Measurements from ENCODE around the gene ZBED4. TPM values are rescaled to one million over a fixed set of nuclear protein-coding genes. Genes with fewer than 3 reads are reported as not detected.

Gene ZBED4
- total and polyA plus RNA-seq, 11 donors = 2.2 to 8.6 (median 4.9) TPM

GRCh38 chr22:49916831-49917230 is 63.2 kb downstream of the ZBED4 start:
- Histone ChIP-seq H3K4me3 (peak overlapping the region in 1 of 12 donors; percentile 92), H3K36me3 (peaks cover 0 to 39% (median 32%) of the 10 kb centered on the region in 9 donors), H3K9me3 (no peaks in the 10 kb centered on the region), H3K27ac (no peak overlapping the region), H3K4me1 (peaks cover 0 to 24% (median 17%) of the 10 kb centered on the region in 12 donors), H3K27me3 (no peaks in the 10 kb centered on the region)
- TF ChIP-seq, protein P1, sequence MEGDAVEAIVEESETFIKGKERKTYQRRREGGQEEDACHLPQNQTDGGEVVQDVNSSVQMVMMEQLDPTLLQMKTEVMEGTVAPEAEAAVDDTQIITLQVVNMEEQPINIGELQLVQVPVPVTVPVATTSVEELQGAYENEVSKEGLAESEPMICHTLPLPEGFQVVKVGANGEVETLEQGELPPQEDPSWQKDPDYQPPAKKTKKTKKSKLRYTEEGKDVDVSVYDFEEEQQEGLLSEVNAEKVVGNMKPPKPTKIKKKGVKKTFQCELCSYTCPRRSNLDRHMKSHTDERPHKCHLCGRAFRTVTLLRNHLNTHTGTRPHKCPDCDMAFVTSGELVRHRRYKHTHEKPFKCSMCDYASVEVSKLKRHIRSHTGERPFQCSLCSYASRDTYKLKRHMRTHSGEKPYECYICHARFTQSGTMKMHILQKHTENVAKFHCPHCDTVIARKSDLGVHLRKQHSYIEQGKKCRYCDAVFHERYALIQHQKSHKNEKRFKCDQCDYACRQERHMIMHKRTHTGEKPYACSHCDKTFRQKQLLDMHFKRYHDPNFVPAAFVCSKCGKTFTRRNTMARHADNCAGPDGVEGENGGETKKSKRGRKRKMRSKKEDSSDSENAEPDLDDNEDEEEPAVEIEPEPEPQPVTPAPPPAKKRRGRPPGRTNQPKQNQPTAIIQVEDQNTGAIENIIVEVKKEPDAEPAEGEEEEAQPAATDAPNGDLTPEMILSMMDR (IDR thresholded peaks at IDR 0.05) = no peak
- no peak for TF ChIP-seq POLR2A (IDR thresholded peaks at IDR 0.05)
- DNase-seq (no peak), ATAC-seq (no peak)
- 88 to 96% (median 93%) methylated on average over 11 of the region's 11 CpGs for WGBS, 4 donors
- intact Hi-C loops (cut with DNase I) = loop anchor here in 5 of 10 donors (2.0 to 10.0 kb wide), 8 partner anchors 60 to 150 kb away; partner anchors contain the start of gene ZBED4 (in 2 of the 5)

- 0 to 1% (median 0%) methylated on average over 45 to 103 of the region's 103 CpGs for WGBS, 4 donors
Observed at GRCh38 chr22:49917974-49918910, 64.6 kb downstream of the ZBED4 start, which contains the start of the genes ALG12 and CRELD2. Gene ALG12, minus strand, starts transcription at chr22:49918438. Its CDS starts 4,673 bp downstream, at chr22:49913765. Gene CRELD2, plus strand, starts transcription at chr22:49918634. Its CDS starts 136 bp downstream, at chr22:49918770.

DNA sequence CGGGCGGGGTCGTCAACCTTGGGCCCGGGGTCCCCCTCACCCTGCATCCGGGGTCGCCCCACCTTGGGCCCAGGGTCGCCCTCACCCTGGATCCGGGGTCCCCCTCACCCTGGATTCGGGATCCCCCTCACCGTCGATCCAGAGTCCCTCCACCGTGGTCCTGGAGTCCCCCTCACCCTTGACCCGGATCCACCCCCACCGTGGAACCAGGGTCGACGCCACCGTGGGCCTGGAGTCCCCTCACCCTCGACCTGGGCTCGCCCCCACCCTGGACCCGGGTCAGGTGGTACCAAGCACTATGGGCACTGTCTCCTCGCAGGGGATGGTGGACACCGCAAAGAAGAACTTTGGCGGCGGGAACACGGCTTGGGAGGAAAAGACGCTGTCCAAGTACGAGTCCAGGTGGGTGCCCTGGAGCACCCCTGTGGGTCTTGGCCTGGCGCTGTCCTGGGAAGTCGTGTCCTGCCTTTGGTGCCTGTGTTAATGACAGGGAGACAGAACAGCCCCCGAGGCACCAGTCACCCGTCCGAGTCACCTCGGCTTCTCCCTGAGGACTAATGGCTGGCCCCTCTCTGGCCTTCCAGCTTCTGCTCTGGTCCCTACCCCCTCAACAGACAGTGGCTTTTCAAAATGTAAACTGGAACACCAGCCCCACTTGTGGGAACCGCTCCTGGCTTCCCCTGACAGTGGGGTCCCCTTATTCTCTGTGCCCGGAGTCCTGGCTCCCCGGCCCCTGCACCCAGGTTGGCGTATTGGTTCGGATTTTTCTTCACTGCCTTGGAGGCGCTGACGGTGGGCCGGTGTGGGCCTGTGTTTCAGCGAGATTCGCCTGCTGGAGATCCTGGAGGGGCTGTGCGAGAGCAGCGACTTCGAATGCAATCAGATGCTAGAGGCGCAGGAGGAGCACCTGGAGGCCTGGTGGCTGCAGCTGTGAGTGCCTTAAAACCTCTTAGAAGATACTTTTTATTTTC is 65.6 kb downstream of the ZBED4 start:
- no peak for TF ChIP-seq POLR2A (IDR thresholded peaks at IDR 0.05)
- TF ChIP-seq, protein P1 (IDR thresholded peaks at IDR 0.05) = no peak

More at GRCh38 chr22:49917974-49918910, 64.6 kb downstream of the ZBED4 start, which contains the start of the genes ALG12 and CRELD2:
- no peaks in the 10 kb centered on the region for H3K27me3 ChIP-seq
- ATAC-seq = peak; percentile 97 to 99 (median 98)
- TF ChIP-seq POLR2A (IDR thresholded peaks at IDR 0.05) = peak; percentile 86 to 88
- TF ChIP-seq, protein P1 (IDR thresholded peaks at IDR 0.05) = peak in 1 of 12 donors; percentile 12
- DNase-seq = peak; percentile 99
- intact Hi-C loops (cut with DNase I) = loop anchor here in 6 of 10 donors (2.0 to 10.0 kb wide), 9 partner anchors 61 to 151 kb away; partner anchors contain the start of gene ZBED4 (in 3 of the 6)
- H3K9me3 ChIP-seq = no peaks in the 10 kb centered on the region
- H3K4me1 ChIP-seq = peaks cover 0 to 24% (median 17%) of the 10 kb centered on the region in 12 donors
- peak within 1 kb of the TSS; percentile 69 to 98 (median 88) for H3K4me3 ChIP-seq
- peaks cover 0 to 32% (median 21%) of the 10 kb centered on the region in 9 donors for H3K36me3 ChIP-seq
- H3K27ac ChIP-seq = peak within 1 kb of the TSS; percentile 60 to 99 (median 96)

More for the DNA sequence above, 65.6 kb downstream of the ZBED4 start:
- intact Hi-C loops (cut with DNase I) = loop anchor here in 6 of 10 donors (2.0 to 10.0 kb wide), 8 partner anchors 62 to 152 kb away; partner anchors contain the start of gene ZBED4 (in 3 of the 6)
- H3K4me3 ChIP-seq = peak overlapping the region; percentile 69 to 98 (median 88)
- no peak for ATAC-seq
- no peak for DNase-seq
- H3K9me3 ChIP-seq = no peaks in the 10 kb centered on the region
- 39 to 54% (median 44%) methylated on average over 25 to 47 of the region's 47 CpGs for WGBS, 4 donors
- no peaks in the 10 kb centered on the region for H3K27me3 ChIP-seq
- peaks cover 0 to 24% (median 17%) of the 10 kb centered on the region in 12 donors for H3K4me1 ChIP-seq
- H3K36me3 ChIP-seq = peaks cover 0 to 35% (median 19%) of the 10 kb centered on the region in 9 donors
- H3K27ac ChIP-seq = peak overlapping the region in 11 of 12 donors; percentile 23 to 99 (median 95)
